Naive thymus-derived CD8-positive, alpha-beta T cell (primary cell): ENCODE measurements around the gene CNTNAP2. TPM values are rescaled to one million over a fixed set of nuclear protein-coding genes. Genes with fewer than 3 reads are reported as not detected.

ENCODE experiments used
- ATAC-seq, 2 donors: fragments of 150-1000 bp; cut with Tn5 transposase in 1 of 2; sonication (Bioruptor Pico), chemical (Tn5 transposase) in 1 of 2; 1 replicate in 1 of 2; 2 replicates in 1 of 2; pipeline ENCODE4 v1.10.0; 2021; ENCODE audit warnings: mild to moderate bottlenecking in 2 of 2, moderate library complexity in 2 of 2
- POLR2A ChIA-PET: fragments of 350-600 bp; sonication (Branson Sonifier 250); formaldehyde crosslinking; loops from one replicate; lab custom pipeline; 2021; ENCODE audit warnings: antibody characterized with exemption; lab: Charles Lee
- DNase-seq, 10 donors: peaks; one replicate each; pipeline versions ENCODE4 v3.0.0 to v3.0.0-alpha.2; 2020 to 2022
- H3K27ac Mint-ChIP-seq, 10 donors: one replicate each; pipeline ENCODE4 v1.8.0; 2020 to 2022; ENCODE audit warnings: mild to moderate bottlenecking in 10 of 10, mixed read lengths in 10 of 10, moderate library complexity in 4 of 10, inconsistent platforms in 1 of 10
- H3K27me3 Mint-ChIP-seq, 5 donors: one replicate each; pipeline ENCODE4 v1.8.0; 2021 to 2022; ENCODE audit warnings: mixed read lengths in 5 of 5
- H3K36me3 Mint-ChIP-seq, 3 donors: one replicate each; pipeline ENCODE4 v1.8.0; 2020 to 2022; ENCODE audit warnings: mixed read lengths in 3 of 3, mild to moderate bottlenecking in 2 of 3, inconsistent platforms in 1 of 3
- H3K4me1 Mint-ChIP-seq, 4 donors: one replicate each; pipeline ENCODE4 v1.8.0; 2021 to 2022; ENCODE audit warnings: mixed read lengths in 4 of 4
- H3K4me3 Mint-ChIP-seq, 10 donors: one replicate each; pipeline ENCODE4 v1.8.0; 2020 to 2022; ENCODE audit warnings: mild to moderate bottlenecking in 10 of 10, mixed read lengths in 10 of 10, moderate library complexity in 6 of 10, inconsistent platforms in 1 of 10
- H3K9me3 Mint-ChIP-seq, 9 donors: one replicate each; pipeline ENCODE4 v1.8.0; 2020 to 2022; ENCODE audit warnings: mixed read lengths in 9 of 9, mild to moderate bottlenecking in 3 of 9, inconsistent platforms in 1 of 9, moderate library complexity in 1 of 9
- polyA plus RNA-seq, 3 donors: library from polyadenylated mRNA; unstranded; fragments of 300-500 nt; fragmentation: Illumina TruSeq; gene quantifications; one replicate each; pipeline ENCODE4 v1.2.3, GENCODE V29; 2021
- total RNA-seq, 8 experiments: library from RNA in 2 of 8; stranded (reverse) in 2 of 8; gene quantifications; one replicate each; pipeline ENCODE4 v1.2.3 and lab custom pipeline; 2021 to 2026

Gene CNTNAP2
- total and polyA plus RNA-seq, 5 experiments from 2014 or later, result 0.12 to 1.5 (median 0.71) TPM; not detected in 1

- no peaks in the 10 kb centered on the region for H3K9me3 Mint-ChIP-seq
- POLR2A ChIA-PET, result no interaction called here
- no peaks in the 10 kb centered on the region for H3K4me1 Mint-ChIP-seq
- H3K27me3 Mint-ChIP-seq, result no peaks in the 10 kb centered on the region
- ATAC-seq (no peak), DNase-seq (no peak)
- H3K36me3 Mint-ChIP-seq, result no peaks in the 10 kb centered on the region
- H3K4me3 Mint-ChIP-seq, result no peak overlapping the region
- H3K27ac Mint-ChIP-seq, result no peak overlapping the region
Measured at GRCh38 chr7:147978201-147978600, 1861.6 kb downstream of the CNTNAP2 start.

- no peak overlapping the region for H3K4me3 Mint-ChIP-seq
- no peaks in the 10 kb centered on the region for H3K4me1 Mint-ChIP-seq
- peaks cover 0 to 3% (median 0%) of the 10 kb centered on the region in 9 donors for H3K9me3 Mint-ChIP-seq
- ATAC-seq (no peak), DNase-seq (no peak)
- no peaks in the 10 kb centered on the region for H3K27me3 Mint-ChIP-seq
- H3K36me3 Mint-ChIP-seq, result no peaks in the 10 kb centered on the region
- POLR2A ChIA-PET, result no interaction called here
- H3K27ac Mint-ChIP-seq, result no peak overlapping the region
Measured at GRCh38 chr7:147978651-147979050, 1862.0 kb downstream of the CNTNAP2 start.

GRCh38 chr7:147980826-147981813 is 1864.5 kb downstream of the CNTNAP2 start:
- H3K4me1 Mint-ChIP-seq, result no peaks in the 10 kb centered on the region
- H3K9me3 Mint-ChIP-seq, result peaks cover 0 to 5% (median 0%) of the 10 kb centered on the region in 9 donors
- H3K4me3 Mint-ChIP-seq, result no peak overlapping the region
- H3K27me3 Mint-ChIP-seq, result no peaks in the 10 kb centered on the region
- POLR2A ChIA-PET, result no interaction called here
- no peaks in the 10 kb centered on the region for H3K36me3 Mint-ChIP-seq
- H3K27ac Mint-ChIP-seq, result no peak overlapping the region
- DNase-seq, result no peak
- no peak for ATAC-seq

- Mint-ChIP-seq H3K9me3 (peaks cover 0 to 9% (median 0%) of the 10 kb centered on the region in 9 donors), H3K4me3 (no peak overlapping the region)
Measured at GRCh38 chr7:147982307-147982706, 1865.7 kb downstream of the CNTNAP2 start.

GRCh38 chr7:147984265-147984664 is 1867.7 kb downstream of the CNTNAP2 start:
- H3K4me1 Mint-ChIP-seq, result no peaks in the 10 kb centered on the region
- POLR2A ChIA-PET, result no interaction called here
- H3K36me3 Mint-ChIP-seq, result no peaks in the 10 kb centered on the region
- ATAC-seq, result no peak
- H3K27ac Mint-ChIP-seq, result no peak overlapping the region
- no peak for DNase-seq
- H3K9me3 Mint-ChIP-seq, result peaks cover 0 to 9% (median 0%) of the 10 kb centered on the region in 9 donors
- no peak overlapping the region for H3K4me3 Mint-ChIP-seq
- no peaks in the 10 kb centered on the region for H3K27me3 Mint-ChIP-seq

More at GRCh38 chr7:147982307-147982706, 1865.7 kb downstream of the CNTNAP2 start:
- POLR2A ChIA-PET, result no interaction called here
- Mint-ChIP-seq H3K4me1 (no peaks in the 10 kb centered on the region), H3K27ac (no peak overlapping the region), H3K36me3 (no peaks in the 10 kb centered on the region), H3K27me3 (no peaks in the 10 kb centered on the region)
- DNase-seq, result no peak
- ATAC-seq, result no peak

GRCh38 chr7:147990079-147990478 is 1873.5 kb downstream of the CNTNAP2 start:
- DNase-seq, result no peak
- Mint-ChIP-seq H3K36me3 (no peaks in the 10 kb centered on the region), H3K27ac (no peak overlapping the region), H3K9me3 (peaks cover 0 to 17% (median 4%) of the 10 kb centered on the region in 9 donors), H3K4me3 (no peak overlapping the region), H3K27me3 (no peaks in the 10 kb centered on the region), H3K4me1 (no peaks in the 10 kb centered on the region)
- ATAC-seq, result no peak
- POLR2A ChIA-PET, result no interaction called here

GRCh38 chr7:147990942-147991341 is 1874.3 kb downstream of the CNTNAP2 start:
- Mint-ChIP-seq H3K4me1 (no peaks in the 10 kb centered on the region), H3K27ac (no peak overlapping the region), H3K9me3 (peaks cover 0 to 17% (median 4%) of the 10 kb centered on the region in 9 donors), H3K36me3 (no peaks in the 10 kb centered on the region), H3K27me3 (no peaks in the 10 kb centered on the region), H3K4me3 (no peak overlapping the region)
- ATAC-seq (no peak), DNase-seq (no peak)
- POLR2A ChIA-PET, result no interaction called here

GRCh38 chr7:147992698-147993097 is 1876.1 kb downstream of the CNTNAP2 start:
- H3K4me3 Mint-ChIP-seq, result no peak overlapping the region
- no peak overlapping the region for H3K27ac Mint-ChIP-seq
- ATAC-seq (no peak), DNase-seq (no peak)
- POLR2A ChIA-PET, result no interaction called here
- peaks cover 0 to 14% (median 0%) of the 10 kb centered on the region in 9 donors for H3K9me3 Mint-ChIP-seq
- H3K27me3 Mint-ChIP-seq, result no peaks in the 10 kb centered on the region
- no peaks in the 10 kb centered on the region for H3K4me1 Mint-ChIP-seq
- no peaks in the 10 kb centered on the region for H3K36me3 Mint-ChIP-seq

GRCh38 chr7:147997636-147998035 is 1881.0 kb downstream of the CNTNAP2 start:
- Mint-ChIP-seq H3K4me3 (no peak overlapping the region), H3K9me3 (peaks cover 0 to 3% (median 0%) of the 10 kb centered on the region in 9 donors), H3K36me3 (no peaks in the 10 kb centered on the region), H3K27me3 (no peaks in the 10 kb centered on the region), H3K4me1 (no peaks in the 10 kb centered on the region), H3K27ac (no peak overlapping the region)
- POLR2A ChIA-PET, result no interaction called here
- no peak for DNase-seq
- no peak for ATAC-seq

GRCh38 chr7:147999962-148000361 is 1883.4 kb downstream of the CNTNAP2 start:
- no peaks in the 10 kb centered on the region for H3K27me3 Mint-ChIP-seq
- no peak for DNase-seq
- no peaks in the 10 kb centered on the region for H3K36me3 Mint-ChIP-seq
- POLR2A ChIA-PET, result no interaction called here
- H3K27ac Mint-ChIP-seq, result no peak overlapping the region
- peaks cover 0 to 1% (median 0%) of the 10 kb centered on the region in 9 donors for H3K9me3 Mint-ChIP-seq
- no peaks in the 10 kb centered on the region for H3K4me1 Mint-ChIP-seq
- no peak for ATAC-seq
- H3K4me3 Mint-ChIP-seq, result no peak overlapping the region

- H3K27me3 Mint-ChIP-seq, result peaks cover 0 to 13% (median 0%) of the 10 kb centered on the region in 5 donors
- no peaks in the 10 kb centered on the region for H3K36me3 Mint-ChIP-seq
- H3K4me3 Mint-ChIP-seq, result no peak overlapping the region
- POLR2A ChIA-PET, result no interaction called here
- no peak overlapping the region for H3K27ac Mint-ChIP-seq
- ATAC-seq (no peak), DNase-seq (no peak)
- H3K9me3 Mint-ChIP-seq, result peaks cover 0 to 8% (median 0%) of the 10 kb centered on the region in 9 donors
- no peaks in the 10 kb centered on the region for H3K4me1 Mint-ChIP-seq
Measured at GRCh38 chr7:148011753-148012152, 1895.2 kb downstream of the CNTNAP2 start.

GRCh38 chr7:148014001-148014400 is 1897.4 kb downstream of the CNTNAP2 start:
- Mint-ChIP-seq H3K9me3 (peaks cover 0 to 8% (median 0%) of the 10 kb centered on the region in 9 donors), H3K27me3 (peaks cover 0 to 13% (median 0%) of the 10 kb centered on the region in 5 donors), H3K36me3 (no peaks in the 10 kb centered on the region), H3K4me3 (no peak overlapping the region), H3K27ac (no peak overlapping the region), H3K4me1 (no peaks in the 10 kb centered on the region)
- DNase-seq, result no peak
- no peak for ATAC-seq
- POLR2A ChIA-PET, result no interaction called here

GRCh38 chr7:148014541-148014940 is 1897.9 kb downstream of the CNTNAP2 start:
- Mint-ChIP-seq H3K36me3 (no peaks in the 10 kb centered on the region), H3K4me3 (no peak overlapping the region), H3K9me3 (peaks cover 0 to 8% (median 0%) of the 10 kb centered on the region in 9 donors), H3K27ac (no peak overlapping the region), H3K27me3 (peaks cover 0 to 13% (median 0%) of the 10 kb centered on the region in 5 donors), H3K4me1 (no peaks in the 10 kb centered on the region)
- POLR2A ChIA-PET, result no interaction called here
- ATAC-seq, result no peak
- DNase-seq, result no peak
